H1 (cell line): ENCODE data around the gene TACC2.

Source experiments
- CHD2 ChIP-seq: IDR thresholded peaks from 2 replicates; pipeline ENCODE4 v1.6.1; 2012; ENCODE audit warnings: low read length, improper control_type of control experiment
- CREB1 ChIP-seq: IDR thresholded peaks from 2 replicates; pipeline ENCODE4 v1.6.1; 2012; ENCODE audit warnings: inconsistent platforms
- EP300 ChIP-seq, 2 experiments: IDR thresholded peaks; 1 replicate in 1 of 2; 2 replicates in 1 of 2; pipeline ENCODE4 v1.6.1; 2011 to 2012; ENCODE audit warnings: low read depth in 2 of 2, low read length in 2 of 2, mild to moderate bottlenecking in 2 of 2, borderline replicate concordance in 1 of 2, inconsistent platforms in 1 of 2, moderate library complexity in 1 of 2
- EZH2 ChIP-seq: fragments of 200-600 bp; sonication (generic); IDR thresholded peaks from 2 replicates; pipeline ENCODE4 v1.7.1; 2012; ENCODE audit warnings: low read depth, mild to moderate bottlenecking, moderate library complexity, low read length, inconsistent platforms; ENCODE audit not compliant: severe bottlenecking
- NRF1 ChIP-seq: IDR thresholded peaks from 2 replicates; pipeline ENCODE4 v1.6.1; 2011; ENCODE audit warnings: mild to moderate bottlenecking, low read depth, low read length, improper control_type of control experiment
- POLR2A ChIP-seq, 2 experiments: IDR thresholded peaks; 1 replicate in 1 of 2; 2 replicates in 1 of 2; pipeline ENCODE4 v1.6.1; 2011; ENCODE audit warnings: low read depth in 2 of 2, low read length in 2 of 2, mild to moderate bottlenecking in 2 of 2; ENCODE audit errors: control extremely low read depth in 1 of 2
- RNF2 ChIP-seq: fragments of 200-900, 300-1000 bp; sonication (generic); IDR thresholded peaks from 2 replicates; pipeline ENCODE4 v1.7.1; 2016; ENCODE audit warnings: borderline replicate concordance, low read depth, mild to moderate bottlenecking, antibody characterized with exemption, low read length; ENCODE audit not compliant: poor library complexity, severe bottlenecking; ENCODE audit errors: missing control alignments
- SAP30 ChIP-seq: fragments of 300-600 bp; sonication (generic); IDR thresholded peaks from 2 replicates; pipeline ENCODE4 v1.7.1; 2012; ENCODE audit warnings: low read length, moderate library complexity, mild to moderate bottlenecking, inconsistent platforms; ENCODE audit not compliant: insufficient read depth, insufficient replicate concordance
- TAF1 ChIP-seq: IDR thresholded peaks from 2 replicates; pipeline ENCODE4 v1.6.1; 2011; ENCODE audit warnings: mild to moderate bottlenecking, low read depth, low read length
- ZNF274 ChIP-seq: IDR thresholded peaks from 2 replicates; pipeline ENCODE4 v1.7.0; 2012; ENCODE audit warnings: low read length, borderline replicate concordance; ENCODE audit errors: extremely low read depth
- TF ChIP-seq, protein P1 (sequence below), 3 experiments: IDR thresholded peaks; 1 replicate in 2 of 3; 2 replicates in 1 of 3; pipeline versions ENCODE4 v1.5.1 to v1.6.1; 2011; ENCODE audit warnings: low read length in 3 of 3, mild to moderate bottlenecking in 3 of 3, inconsistent platforms in 2 of 3, low read depth in 1 of 3, moderate library complexity in 1 of 3; ENCODE audit not compliant: insufficient read depth in 1 of 3; ENCODE audit errors: control extremely low read depth in 1 of 3

DNA sequence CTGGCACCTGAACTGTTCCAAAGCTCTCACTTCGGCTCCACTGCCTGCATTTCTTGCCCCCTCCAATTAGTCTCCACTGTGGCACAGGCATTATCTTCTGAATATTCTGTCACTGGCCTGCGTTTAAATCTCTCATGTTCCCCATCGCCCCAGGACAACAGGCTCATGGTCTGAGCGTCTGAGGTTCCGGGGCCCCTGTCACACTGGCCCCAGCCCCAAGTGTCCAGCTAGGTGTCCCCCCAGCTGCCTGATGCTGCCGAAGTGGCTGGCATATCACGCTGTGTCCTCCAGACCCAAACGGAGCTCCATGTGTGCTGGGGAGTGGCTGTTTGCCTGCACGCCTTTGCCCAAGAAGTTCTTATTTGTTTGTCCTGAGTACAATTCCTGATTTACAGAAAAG, 135.4 kb downstream of the TACC2 start:
- TF ChIP-seq, protein P1, sequence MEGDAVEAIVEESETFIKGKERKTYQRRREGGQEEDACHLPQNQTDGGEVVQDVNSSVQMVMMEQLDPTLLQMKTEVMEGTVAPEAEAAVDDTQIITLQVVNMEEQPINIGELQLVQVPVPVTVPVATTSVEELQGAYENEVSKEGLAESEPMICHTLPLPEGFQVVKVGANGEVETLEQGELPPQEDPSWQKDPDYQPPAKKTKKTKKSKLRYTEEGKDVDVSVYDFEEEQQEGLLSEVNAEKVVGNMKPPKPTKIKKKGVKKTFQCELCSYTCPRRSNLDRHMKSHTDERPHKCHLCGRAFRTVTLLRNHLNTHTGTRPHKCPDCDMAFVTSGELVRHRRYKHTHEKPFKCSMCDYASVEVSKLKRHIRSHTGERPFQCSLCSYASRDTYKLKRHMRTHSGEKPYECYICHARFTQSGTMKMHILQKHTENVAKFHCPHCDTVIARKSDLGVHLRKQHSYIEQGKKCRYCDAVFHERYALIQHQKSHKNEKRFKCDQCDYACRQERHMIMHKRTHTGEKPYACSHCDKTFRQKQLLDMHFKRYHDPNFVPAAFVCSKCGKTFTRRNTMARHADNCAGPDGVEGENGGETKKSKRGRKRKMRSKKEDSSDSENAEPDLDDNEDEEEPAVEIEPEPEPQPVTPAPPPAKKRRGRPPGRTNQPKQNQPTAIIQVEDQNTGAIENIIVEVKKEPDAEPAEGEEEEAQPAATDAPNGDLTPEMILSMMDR (IDR thresholded peaks at IDR 0.05; ENCODE audit: control extremely low read depth in 1 of 3, insufficient read depth in 1 of 3, low read depth in 1 of 3, low read length in 3 of 3): no peak
- TF ChIP-seq EP300 (IDR thresholded peaks at IDR 0.05; ENCODE audit: borderline replicate concordance in 1 of 2, low read depth in 2 of 2, low read length in 2 of 2) (no peak), SAP30 (no peak), TAF1 (no peak), POLR2A (IDR thresholded peaks at IDR 0.05; ENCODE audit: control extremely low read depth in 1 of 2, low read depth in 2 of 2, low read length in 2 of 2) (no peak), CREB1 (no peak), RNF2 (no peak), NRF1 (no peak), EZH2 (no peak), CHD2 (no peak), ZNF274 (no peak)
